Upper lobe of left lung (tissue), 4 donors: ENCODE data around the gene TRIM37.

Source experiments
- CTCF ChIP-seq, 6 experiments: fragments of 450-650 bp in 4 of 6; fragments of 200-600 bp in 2 of 6; sonication (generic) in 2 of 6; IDR thresholded peaks; one replicate each; pipeline ENCODE4 v1.5.1; 2016 to 2019; ENCODE audit warnings: antibody characterized with exemption in 6 of 6
- EP300 ChIP-seq, 4 donors: sonication (generic); formaldehyde crosslinking; IDR thresholded peaks; one replicate each; pipeline ENCODE4 v1.5.1; 2017; ENCODE audit warnings: antibody characterized with exemption in 4 of 4, control low read depth in 2 of 4
- POLR2A ChIP-seq, 4 donors: fragments of 450-650 bp; IDR thresholded peaks; one replicate each; pipeline ENCODE4 v1.5.1; 2016 to 2017; ENCODE audit warnings: antibody characterized with exemption in 4 of 4, mild to moderate bottlenecking in 2 of 4
- POLR2AphosphoS5 ChIP-seq, 2 donors: sonication (generic); formaldehyde crosslinking; IDR thresholded peaks; one replicate each; pipeline ENCODE4 v1.5.1; 2017; ENCODE audit warnings: antibody characterized with exemption in 2 of 2

- TF ChIP-seq POLR2AphosphoS5 (IDR thresholded peaks at IDR 0.05) (no peak), CTCF (IDR thresholded peaks at IDR 0.05) (no peak), EP300 (IDR thresholded peaks at IDR 0.05) (no peak), POLR2A (IDR thresholded peaks at IDR 0.05) (no peak)
Measured at GRCh38 chr17:59139939-59140338, 33.3 kb upstream of the TRIM37 start.
